KMS-11 (cell line): ENCODE results near the gene HORMAD2.

ENCODE experiments used
- H2AFZ ChIP-seq: fragments of 200-600 bp; sonication (generic); 2 replicates; pipeline ENCODE4 v1.6.1; 2016; ENCODE audit warnings: antibody characterized with exemption, mixed run types, low read depth
- H3K27ac ChIP-seq: fragments of 200-600 bp; sonication (generic); 2 replicates; pipeline ENCODE4 v1.6.1; 2016; ENCODE audit warnings: mild to moderate bottlenecking, mixed run types
- H3K27me3 ChIP-seq: fragments of 200-600 bp; sonication (generic); 2 replicates; pipeline ENCODE4 v1.6.1; 2017; ENCODE audit warnings: mild to moderate bottlenecking, low read depth, mixed run types, moderate library complexity; ENCODE audit not compliant: insufficient read depth
- H3K36me3 ChIP-seq: fragments of 200-600 bp; sonication (generic); 2 replicates; pipeline ENCODE4 v1.6.1; 2017; ENCODE audit warnings: mild to moderate bottlenecking, mixed run types; ENCODE audit not compliant: insufficient read depth
- H3K4me1 ChIP-seq: fragments of 200-600 bp; sonication (generic); 2 replicates; pipeline ENCODE4 v1.6.1; 2016; ENCODE audit warnings: mild to moderate bottlenecking, low read depth, mixed run types; ENCODE audit not compliant: poor library complexity, severe bottlenecking
- H3K4me2 ChIP-seq: fragments of 200-600 bp; sonication (generic); 2 replicates; pipeline ENCODE4 v1.7.0; 2016; ENCODE audit warnings: mild to moderate bottlenecking, mixed run types
- H3K4me3 ChIP-seq: fragments of 200-600 bp; sonication (generic); IDR thresholded peaks from 2 replicates; pipeline ENCODE4 v1.6.1; 2017; ENCODE audit warnings: low read depth, low read length, mixed read lengths; ENCODE audit not compliant: insufficient read depth
- H3K79me2 ChIP-seq: fragments of 200-600 bp; sonication (generic); 2 replicates; pipeline ENCODE4 v1.6.1; 2016; ENCODE audit warnings: low read depth, mixed run types; ENCODE audit not compliant: insufficient read depth
- H3K9ac ChIP-seq: fragments of 200-600 bp; sonication (generic); 2 replicates; pipeline ENCODE4 v1.6.1; 2016; ENCODE audit warnings: mild to moderate bottlenecking, mixed run types
- H4K20me1 ChIP-seq: fragments of 200-600 bp; sonication (generic); 2 replicates; pipeline ENCODE4 v1.6.1; 2016; ENCODE audit warnings: mild to moderate bottlenecking, mixed run types; ENCODE audit not compliant: insufficient read depth
- CTCF ChIP-seq: fragments of 200-600 bp; sonication (generic); conservative IDR thresholded peaks from 2 replicates; pipeline ENCODE4 v1.6.1; 2017; ENCODE audit warnings: low read depth, mild to moderate bottlenecking, antibody characterized with exemption, low read length, moderate library complexity, mixed read lengths

Gene HORMAD2

GRCh38 chr22:30132290-30132996 is 52.2 kb downstream of the HORMAD2 start:
- Histone ChIP-seq H3K4me3 (no peak overlapping the region), H2AFZ (no peak overlapping the region), H4K20me1 (no peaks in the 10 kb centered on the region), H3K79me2 (no peaks in the 10 kb centered on the region), H3K4me1 (no peaks in the 10 kb centered on the region), H3K4me2 (no peak overlapping the region), H3K9ac (no peak overlapping the region), H3K27me3 (no peaks in the 10 kb centered on the region), H3K36me3 (no peaks in the 10 kb centered on the region), H3K27ac (no peak overlapping the region)
- no peak for TF ChIP-seq CTCF

- Histone ChIP-seq H3K4me1 (no peaks in the 10 kb centered on the region), H3K27me3 (no peaks in the 10 kb centered on the region)
- no peak for TF ChIP-seq CTCF
Measured at GRCh38 chr22:30140414-30140813, 60.1 kb downstream of the HORMAD2 start.

GRCh38 chr22:30143265-30143664 is 63.0 kb downstream of the HORMAD2 start:
- H3K4me1 ChIP-seq = no peaks in the 10 kb centered on the region
- no peak for TF ChIP-seq CTCF
- no peak overlapping the region for H3K4me3 ChIP-seq
- no peak overlapping the region for H3K27ac ChIP-seq
- H3K36me3 ChIP-seq = no peaks in the 10 kb centered on the region; the same call in 1 of the 2 replicates
- no peaks in the 10 kb centered on the region for H3K27me3 ChIP-seq
- no peak overlapping the region for H2AFZ ChIP-seq
- H3K79me2 ChIP-seq = no peaks in the 10 kb centered on the region
- no peak overlapping the region for H3K9ac ChIP-seq
- H3K4me2 ChIP-seq = no peak overlapping the region
- H4K20me1 ChIP-seq = no peaks in the 10 kb centered on the region

More at GRCh38 chr22:30140414-30140813, 60.1 kb downstream of the HORMAD2 start:
- H2AFZ ChIP-seq = no peak overlapping the region
- no peaks in the 10 kb centered on the region for H3K79me2 ChIP-seq
- H4K20me1 ChIP-seq = no peaks in the 10 kb centered on the region
- no peak overlapping the region for H3K9ac ChIP-seq
- H3K4me2 ChIP-seq = no peak overlapping the region
- no peaks in the 10 kb centered on the region; the same call in 1 of the 2 replicates for H3K36me3 ChIP-seq
- no peak overlapping the region for H3K27ac ChIP-seq
- no peak overlapping the region for H3K4me3 ChIP-seq

- Histone ChIP-seq H3K9ac (no peak overlapping the region), H3K4me2 (no peak overlapping the region), H3K27ac (no peak overlapping the region), H4K20me1 (no peaks in the 10 kb centered on the region), H3K4me3 (no peak overlapping the region), H3K79me2 (no peaks in the 10 kb centered on the region), H2AFZ (no peak overlapping the region), H3K4me1 (no peaks in the 10 kb centered on the region), H3K36me3 (no peaks in the 10 kb centered on the region), H3K27me3 (no peaks in the 10 kb centered on the region)
- no peak for TF ChIP-seq CTCF
Measured at GRCh38 chr22:30144391-30144790, 64.1 kb downstream of the HORMAD2 start.
